ENCODE measurements around the gene ABHD2. TPM values are rescaled to one million over a fixed set of nuclear protein-coding genes. Genes with fewer than 3 reads are reported as not detected.
"Not testable (repeated sequence)": the region's sequence is repeated elsewhere in the genome, so short reads cannot be mapped to it uniquely, and the experiment has no call there.

The ABHD2 gene
- total RNA-seq, 2 experiments from 2014 or later = 41.5 to 52.1 TPM

GRCh38 chr15:89111961-89112340, 23.7 kb downstream of the ABHD2 start:
- ATAC-seq = no peak
- no peak overlapping the region for H3K4me3 Mint-ChIP-seq
- H3K9me3 Mint-ChIP-seq (ENCODE audit: low read depth) = no peaks in the 10 kb centered on the region
- POLR2A ChIA-PET = interaction anchor here (1.2 kb wide), 1 partner anchor 20 kb away, joined by 3 read pairs; no protein-coding TSS in a partner anchor
- CTCF ChIA-PET = interaction anchor here (1.1 to 2.2 kb wide), 7 partner anchors 8 to 216 kb away, joined by 3 to 10 read pairs (median 4); partner anchors contain the start of genes ABHD2 and HAPLN3
- no peaks in the 10 kb centered on the region for H3K27me3 Mint-ChIP-seq
- intact Hi-C loops (cut with DNase I, micrococcal nuclease) = no loop called here
- no peak overlapping the region for H3K27ac Mint-ChIP-seq
- no peak for DNase-seq
- H3K4me1 Mint-ChIP-seq = peaks cover 22% of the 10 kb centered on the region
- H3K36me3 Mint-ChIP-seq (ENCODE audit: low read depth) = peaks cover 28% of the 10 kb centered on the region

- ATAC-seq = peak; percentile 30
- CTCF ChIA-PET = interaction anchor here (0.6 to 2.2 kb wide), 12 partner anchors 8 to 489 kb away, joined by 3 to 10 read pairs (median 4); partner anchors contain the start of gene ABHD2
- H3K27ac Mint-ChIP-seq = no peak overlapping the region
- DNase-seq = no peak
- H3K36me3 Mint-ChIP-seq (ENCODE audit: low read depth) = peaks cover 28% of the 10 kb centered on the region
- peaks cover 20% of the 10 kb centered on the region for H3K4me1 Mint-ChIP-seq
- H3K9me3 Mint-ChIP-seq (ENCODE audit: low read depth) = no peaks in the 10 kb centered on the region
- intact Hi-C loops (cut with DNase I, micrococcal nuclease) = no loop called here
- no peaks in the 10 kb centered on the region for H3K27me3 Mint-ChIP-seq
- no peak overlapping the region for H3K4me3 Mint-ChIP-seq
- POLR2A ChIA-PET = interaction anchor here (1.2 kb wide), 1 partner anchor 20 kb away, joined by 3 read pairs; no protein-coding TSS in a partner anchor
These were observed 24.2 kb downstream of the ABHD2 start for GRCh38 chr15:89112341-89112971.

GRCh38 chr15:89113296-89114024, 25.2 kb downstream of the ABHD2 start:
- Mint-ChIP-seq H3K4me3 (no peak overlapping the region), H3K4me1 (peaks cover 15% of the 10 kb centered on the region), H3K36me3 (ENCODE audit: low read depth) (peaks cover 31% of the 10 kb centered on the region), H3K27me3 (no peaks in the 10 kb centered on the region), H3K9me3 (ENCODE audit: low read depth) (no peaks in the 10 kb centered on the region), H3K27ac (peak overlapping the region; percentile 27)
- DNase-seq = no peak
- intact Hi-C loops (cut with DNase I, micrococcal nuclease) = no loop called here
- ChIA-PET CTCF (interaction anchor here (0.6 to 2.2 kb wide), 12 partner anchors 9 to 391 kb away, joined by 3 to 10 read pairs (median 4); partner anchors contain the start of gene ABHD2), POLR2A (interaction anchor here (1.2 kb wide), 1 partner anchor 21 kb away, joined by 3 read pairs; no protein-coding TSS in a partner anchor)
- ATAC-seq = no peak

- Mint-ChIP-seq H3K4me1 (peaks cover 25% of the 10 kb centered on the region), H3K4me3 (no peak overlapping the region), H3K9me3 (ENCODE audit: low read depth) (no peaks in the 10 kb centered on the region), H3K27ac (no peak overlapping the region), H3K36me3 (ENCODE audit: low read depth) (peaks cover 44% of the 10 kb centered on the region), H3K27me3 (no peaks in the 10 kb centered on the region)
- no peak for DNase-seq
- intact Hi-C loops (cut with DNase I, micrococcal nuclease) = no loop called here
- ChIA-PET CTCF (interaction anchor here (0.9 to 1.6 kb wide), 7 partner anchors 9 to 63 kb away, joined by 4 to 6 read pairs (median 4); no protein-coding TSS in a partner anchor), POLR2A (interaction anchor here (0.7 to 1.1 kb wide), 2 partner anchors 57 to 997 kb away, joined by 4 to 7 read pairs; no protein-coding TSS in a partner anchor)
- ATAC-seq = no peak
These were observed 26.7 kb downstream of the ABHD2 start for GRCh38 chr15:89114990-89115389.

GRCh38 chr15:89115547-89115946, 27.3 kb downstream of the ABHD2 start:
- no peak overlapping the region for H3K27ac Mint-ChIP-seq
- intact Hi-C loops (cut with DNase I, micrococcal nuclease) = no loop called here
- CTCF ChIA-PET = interaction anchor here (1.0 to 1.6 kb wide), 7 partner anchors 8 to 62 kb away, joined by 4 to 6 read pairs (median 4); no protein-coding TSS in a partner anchor
- no peak for DNase-seq
- no peak for ATAC-seq
- POLR2A ChIA-PET = interaction anchor here (0.7 kb wide), 1 partner anchor 997 kb away, joined by 7 read pairs; no protein-coding TSS in a partner anchor
- H3K36me3 Mint-ChIP-seq (ENCODE audit: low read depth) = peaks cover 46% of the 10 kb centered on the region
- H3K4me1 Mint-ChIP-seq = peaks cover 25% of the 10 kb centered on the region
- H3K9me3 Mint-ChIP-seq (ENCODE audit: low read depth) = no peaks in the 10 kb centered on the region
- no peak overlapping the region for H3K4me3 Mint-ChIP-seq
- H3K27me3 Mint-ChIP-seq = no peaks in the 10 kb centered on the region

- Mint-ChIP-seq H3K4me1 (peaks cover 24% of the 10 kb centered on the region), H3K4me3 (no peak overlapping the region), H3K27ac (no peak overlapping the region), H3K36me3 (ENCODE audit: low read depth) (peaks cover 51% of the 10 kb centered on the region), H3K27me3 (no peaks in the 10 kb centered on the region), H3K9me3 (ENCODE audit: low read depth) (no peaks in the 10 kb centered on the region)
- intact Hi-C loops (cut with DNase I, micrococcal nuclease) = no loop called here
- ATAC-seq = no peak
- ChIA-PET POLR2A (no interaction called here), CTCF (interaction anchor here (1.1 to 1.6 kb wide), 2 partner anchors 18 to 53 kb away, joined by 4 to 5 read pairs; no protein-coding TSS in a partner anchor)
- DNase-seq = no peak
These were observed 28.1 kb downstream of the ABHD2 start for GRCh38 chr15:89116404-89116803.

- Mint-ChIP-seq H3K36me3 (ENCODE audit: low read depth) (peaks cover 51% of the 10 kb centered on the region), H3K9me3 (ENCODE audit: low read depth) (no peaks in the 10 kb centered on the region), H3K27me3 (no peaks in the 10 kb centered on the region), H3K4me3 (no peak overlapping the region), H3K27ac (no peak overlapping the region), H3K4me1 (peaks cover 17% of the 10 kb centered on the region)
- ChIA-PET CTCF (interaction anchor here (0.5 to 2.3 kb wide), 6 partner anchors 9 to 650 kb away, joined by 3 to 8 read pairs (median 3); partner anchors contain the start of gene MRPS11), POLR2A (interaction anchor here (0.6 to 1.1 kb wide), 3 partner anchors 9 to 78 kb away, joined by 3 to 8 read pairs (median 6); partner anchors contain the start of gene ABHD2)
- ATAC-seq (peak; percentile 30), DNase-seq (no peak)
- intact Hi-C loops (cut with DNase I, micrococcal nuclease) = no loop called here
These were observed 29.5 kb downstream of the ABHD2 start for GRCh38 chr15:89117790-89118189.

DNA sequence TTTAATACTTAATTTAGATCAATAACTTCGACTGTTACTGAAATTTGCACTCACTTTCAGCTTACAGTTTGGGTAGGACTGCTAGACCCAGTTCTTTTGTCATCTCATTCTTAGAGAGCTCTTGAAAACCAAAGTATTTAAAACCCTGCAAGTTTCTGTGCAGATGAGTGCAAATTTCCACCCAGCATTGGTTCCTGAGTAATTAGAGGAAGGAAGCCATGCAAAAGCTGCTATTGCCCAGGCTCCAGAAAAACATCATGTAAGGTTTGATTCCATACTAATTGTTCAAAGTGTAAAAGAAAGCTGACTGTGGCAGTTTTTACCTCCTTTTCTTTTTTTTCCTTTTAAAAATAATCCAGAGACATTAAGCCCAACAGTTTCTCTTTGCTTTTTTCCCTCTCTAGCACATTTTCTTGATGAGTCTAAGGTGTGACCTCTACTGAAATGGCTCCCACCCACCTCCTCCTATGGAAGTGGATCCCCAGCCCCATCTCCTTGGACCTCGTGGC, 30.3 kb downstream of the ABHD2 start:
- H3K4me1 Mint-ChIP-seq = peaks cover 17% of the 10 kb centered on the region
- no peaks in the 10 kb centered on the region for H3K27me3 Mint-ChIP-seq
- H3K4me3 Mint-ChIP-seq = no peak overlapping the region
- intact Hi-C loops (cut with DNase I, micrococcal nuclease) = no loop called here
- peak overlapping the region; percentile 12 for H3K27ac Mint-ChIP-seq
- H3K9me3 Mint-ChIP-seq (ENCODE audit: low read depth) = no peaks in the 10 kb centered on the region
- DNase-seq = no peak
- peaks cover 52% of the 10 kb centered on the region for H3K36me3 Mint-ChIP-seq (ENCODE audit: low read depth)
- peak; percentile 36 for ATAC-seq
- ChIA-PET POLR2A (interaction anchor here (1.1 kb wide), 1 partner anchor 30 kb away, joined by 3 read pairs; the partner anchor contains the start of gene ABHD2), CTCF (interaction anchor here (0.5 to 2.3 kb wide), 7 partner anchors 9 to 61 kb away, joined by 3 to 8 read pairs (median 3); no protein-coding TSS in a partner anchor)

DNA sequence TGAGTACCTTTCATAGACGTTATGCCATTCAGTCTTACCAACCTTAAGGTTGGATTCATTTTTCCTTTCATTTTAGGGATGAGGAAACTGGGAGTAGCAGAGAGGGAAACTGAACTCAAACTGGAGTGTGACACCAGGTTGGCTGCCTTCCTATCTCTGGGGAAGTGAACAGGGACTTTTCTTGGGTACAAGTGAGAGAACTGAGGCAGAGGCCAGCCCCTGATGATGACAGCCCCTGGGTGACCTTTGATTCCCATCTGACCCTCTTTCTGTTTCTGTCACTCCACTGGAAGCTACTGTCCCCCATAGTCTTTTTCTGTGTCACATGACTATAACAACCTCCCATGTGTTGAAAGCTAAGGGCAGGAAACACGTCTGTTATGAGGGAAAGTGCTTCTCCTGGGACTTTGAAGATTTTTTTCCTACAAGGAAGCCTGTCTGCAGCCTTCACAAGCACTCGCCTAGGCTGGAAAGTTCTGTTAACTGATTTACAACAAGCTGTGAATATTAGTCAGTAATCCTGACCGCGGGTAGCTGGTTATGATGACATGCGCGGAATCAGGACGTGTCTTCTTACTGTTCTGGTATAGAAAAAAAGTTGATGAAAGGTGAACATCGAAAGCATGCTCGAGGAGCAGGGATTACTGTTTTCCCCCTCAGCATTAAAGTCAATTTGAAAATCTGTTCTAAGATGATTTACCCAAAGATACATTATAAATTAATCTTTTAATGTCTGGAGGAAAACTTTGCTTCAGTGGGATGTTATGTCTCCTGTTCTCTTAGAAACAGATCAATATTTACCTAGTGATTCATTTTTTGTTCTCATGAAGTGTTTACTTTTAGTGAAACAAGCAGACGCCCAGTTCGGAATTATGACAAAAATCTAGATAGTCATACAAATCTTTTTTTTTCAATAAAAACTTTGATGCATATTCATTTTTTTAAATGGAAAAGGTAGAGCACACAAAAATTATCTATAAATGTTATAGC, 31.5 kb downstream of the ABHD2 start:
- peaks cover 17% of the 10 kb centered on the region for H3K4me1 Mint-ChIP-seq
- peak; percentile 53 for ATAC-seq
- no peaks in the 10 kb centered on the region for H3K9me3 Mint-ChIP-seq (ENCODE audit: low read depth)
- no peaks in the 10 kb centered on the region for H3K27me3 Mint-ChIP-seq
- CTCF ChIA-PET = interaction anchor here (0.6 to 2.3 kb wide), 6 partner anchors 8 to 87 kb away, joined by 3 to 8 read pairs (median 3); no protein-coding TSS in a partner anchor
- H3K27ac Mint-ChIP-seq = peak overlapping the region; percentile 58
- POLR2A ChIA-PET = interaction anchor here (0.7 kb wide), 2 partner anchors 11 to 487 kb away, joined by 3 to 4 read pairs; no protein-coding TSS in a partner anchor
- H3K36me3 Mint-ChIP-seq (ENCODE audit: low read depth) = peaks cover 44% of the 10 kb centered on the region
- intact Hi-C loops (cut with DNase I, micrococcal nuclease) = no loop called here
- H3K4me3 Mint-ChIP-seq = no peak overlapping the region
- DNase-seq = peak; percentile 17

- H3K27me3 Mint-ChIP-seq; H3K4me3 Mint-ChIP-seq; intact Hi-C loops (cut with DNase I, micrococcal nuclease); DNase-seq; H3K27ac Mint-ChIP-seq; ATAC-seq; H3K9me3 Mint-ChIP-seq (ENCODE audit: low read depth): not testable (repeated sequence)
- Mint-ChIP-seq H3K36me3 (ENCODE audit: low read depth) (peaks cover 41% of the 10 kb centered on the region), H3K4me1 (peaks cover 17% of the 10 kb centered on the region)
- POLR2A ChIA-PET = interaction anchor here (0.7 kb wide), 2 partner anchors 12 to 488 kb away, joined by 3 to 4 read pairs; no protein-coding TSS in a partner anchor
- CTCF ChIA-PET = interaction anchor here (0.6 to 1.4 kb wide), 4 partner anchors 9 to 87 kb away, joined by 3 to 8 read pairs (median 4); no protein-coding TSS in a partner anchor
These were observed 32.3 kb downstream of the ABHD2 start for GRCh38 chr15:89120479-89121000.

All from activated CD4-positive, alpha-beta T cell treated with anti-CD3 and anti-CD28 coated beads for 36 hours (primary cell).